HFF-Myc (cell line): ENCODE measurements around the gene IFNA17.
"Not testable (repeated sequence)": the region's sequence is repeated elsewhere in the genome, so short reads cannot be mapped to it uniquely, and the experiment has no call there.

Source experiments
- DNase-seq: peaks from one replicate; pipeline ENCODE4 v3.0.0-alpha.2; 2011; ENCODE audit warnings: low read depth; ENCODE audit errors: extremely low read depth
- H3K4me3 ChIP-seq: replicated peaks from 2 replicates; pipeline ENCODE4 v1.5.1; 2011; ENCODE audit warnings: low read depth, mild to moderate bottlenecking, control low read depth, low read length
- TF ChIP-seq, protein P1 (sequence below): IDR thresholded peaks from 2 replicates; pipeline ENCODE4 v1.5.1; 2012; ENCODE audit warnings: mild to moderate bottlenecking, low read depth, low read length, control low read depth; ENCODE audit errors: missing control alignments

Gene IFNA17

DNA sequence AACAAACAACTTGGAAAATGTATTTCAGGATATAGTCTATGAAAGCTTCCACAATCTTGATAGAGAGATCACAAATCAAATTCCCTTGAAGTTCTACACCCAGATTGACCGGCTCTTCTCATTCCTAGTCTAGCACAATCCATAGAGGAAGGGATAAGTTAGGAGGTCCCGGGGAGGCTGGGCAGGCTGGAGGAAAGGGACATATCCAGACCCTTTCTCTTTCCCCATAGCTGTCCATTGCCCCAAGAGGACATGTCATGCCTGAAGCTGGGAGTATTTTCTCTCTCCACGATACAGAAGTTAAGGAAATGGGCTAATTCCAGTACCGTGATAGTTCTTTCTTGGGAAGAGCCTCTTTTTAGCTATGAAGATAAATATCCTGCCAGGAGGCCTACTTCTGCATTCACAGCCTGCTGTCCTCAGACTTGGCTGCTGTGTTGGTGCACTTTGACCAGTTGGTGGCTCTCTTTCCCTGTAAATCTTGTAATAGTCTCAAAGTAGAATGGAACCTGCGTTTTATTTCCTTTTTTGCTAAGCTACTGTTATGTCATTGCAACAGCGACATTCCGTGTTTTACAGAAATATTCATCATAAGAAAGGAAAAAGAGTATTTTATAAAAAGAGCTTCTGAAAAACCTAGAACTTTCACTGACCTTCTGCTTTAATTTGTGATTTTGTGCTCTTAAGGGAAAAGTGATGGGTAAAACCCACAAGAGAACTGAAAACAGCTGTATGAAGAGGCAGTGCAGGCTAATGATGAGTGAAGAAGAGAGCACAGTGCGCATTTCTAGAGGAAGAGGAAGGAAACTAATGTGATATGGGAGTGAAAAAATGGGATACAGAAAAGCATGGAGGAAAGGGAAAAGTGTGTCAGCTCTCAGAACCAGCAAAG is 7.7 kb upstream of the IFNA17 start:
- not testable (repeated sequence) for H3K4me3 ChIP-seq
- TF ChIP-seq, protein P1, sequence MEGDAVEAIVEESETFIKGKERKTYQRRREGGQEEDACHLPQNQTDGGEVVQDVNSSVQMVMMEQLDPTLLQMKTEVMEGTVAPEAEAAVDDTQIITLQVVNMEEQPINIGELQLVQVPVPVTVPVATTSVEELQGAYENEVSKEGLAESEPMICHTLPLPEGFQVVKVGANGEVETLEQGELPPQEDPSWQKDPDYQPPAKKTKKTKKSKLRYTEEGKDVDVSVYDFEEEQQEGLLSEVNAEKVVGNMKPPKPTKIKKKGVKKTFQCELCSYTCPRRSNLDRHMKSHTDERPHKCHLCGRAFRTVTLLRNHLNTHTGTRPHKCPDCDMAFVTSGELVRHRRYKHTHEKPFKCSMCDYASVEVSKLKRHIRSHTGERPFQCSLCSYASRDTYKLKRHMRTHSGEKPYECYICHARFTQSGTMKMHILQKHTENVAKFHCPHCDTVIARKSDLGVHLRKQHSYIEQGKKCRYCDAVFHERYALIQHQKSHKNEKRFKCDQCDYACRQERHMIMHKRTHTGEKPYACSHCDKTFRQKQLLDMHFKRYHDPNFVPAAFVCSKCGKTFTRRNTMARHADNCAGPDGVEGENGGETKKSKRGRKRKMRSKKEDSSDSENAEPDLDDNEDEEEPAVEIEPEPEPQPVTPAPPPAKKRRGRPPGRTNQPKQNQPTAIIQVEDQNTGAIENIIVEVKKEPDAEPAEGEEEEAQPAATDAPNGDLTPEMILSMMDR: peak; percentile 36
- DNase-seq: peak; percentile 17

DNA sequence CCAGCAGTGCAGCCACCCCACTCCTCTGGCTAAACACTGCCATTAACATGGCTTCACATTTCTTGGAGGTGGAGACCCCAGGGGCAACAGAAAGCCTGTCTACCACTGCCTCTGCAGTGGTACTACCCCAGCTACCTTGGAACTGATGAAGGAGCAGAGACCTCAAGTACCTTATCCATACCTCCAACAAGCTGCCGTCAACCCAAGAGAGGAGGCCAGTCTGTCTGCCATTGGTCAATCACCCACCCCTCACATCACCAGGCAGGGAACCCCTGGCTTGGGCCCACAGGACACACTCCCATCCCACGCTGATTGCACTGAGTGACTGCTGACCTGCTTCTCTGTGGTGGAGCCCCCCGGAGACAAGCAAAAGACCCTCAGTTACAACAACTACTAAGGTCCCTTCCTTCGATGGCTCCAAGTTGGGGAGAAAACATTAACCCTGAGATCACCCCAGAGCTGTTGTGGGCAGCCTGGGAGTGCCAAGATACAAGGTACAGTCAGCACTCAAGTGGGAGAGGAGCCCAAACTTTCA is 6.2 kb upstream of the IFNA17 start:
- no peak for DNase-seq
- no peak overlapping the region for H3K4me3 ChIP-seq
- TF ChIP-seq, protein P1: no peak

DNA sequence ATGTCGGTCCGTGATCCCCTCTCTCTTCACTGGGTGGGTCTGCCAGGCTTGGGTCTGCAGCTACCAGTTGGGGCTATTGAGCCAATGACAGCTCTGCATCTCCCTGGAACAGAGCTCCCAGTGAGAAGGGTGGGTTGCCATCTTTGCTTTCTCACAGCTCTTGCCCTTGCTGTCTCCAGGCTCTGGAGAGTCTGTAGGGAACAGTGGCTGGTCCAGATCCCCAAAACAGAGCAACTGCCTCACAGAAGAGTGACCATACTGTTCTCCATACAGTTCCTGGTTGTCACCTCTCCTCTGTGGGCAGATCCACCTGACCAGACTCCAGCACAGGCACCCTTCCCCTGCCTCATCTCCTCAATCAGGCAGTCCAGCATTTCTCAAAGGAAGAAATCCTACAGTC is 5.2 kb upstream of the IFNA17 start:
- no peak overlapping the region for H3K4me3 ChIP-seq
- DNase-seq: no peak
- TF ChIP-seq, protein P1: no peak

DNA sequence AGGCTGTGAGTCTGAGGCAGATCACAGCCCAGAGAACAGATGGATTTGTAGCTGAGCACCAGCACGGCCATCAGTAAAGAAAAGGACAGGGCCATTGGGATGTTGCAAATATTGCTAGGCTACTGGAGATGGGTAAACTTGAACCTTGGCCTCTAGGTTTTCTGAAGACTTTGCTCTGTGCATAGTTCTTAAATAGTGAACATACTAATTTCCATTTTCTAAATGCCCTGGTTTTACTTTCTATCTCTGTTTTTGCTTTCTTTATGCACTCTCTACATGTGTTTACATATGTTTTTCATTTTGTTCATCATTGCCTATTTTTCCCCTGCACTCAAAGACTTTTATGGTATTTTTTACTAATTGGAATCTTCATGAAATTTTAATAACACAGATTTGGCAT is 10.8 kb downstream of the IFNA17 start, which contains the start of gene IFNA16:
Gene IFNA16 (minus strand): TSS at position 101 of the 400 bp plus-strand sequence. CDS start 6 bp downstream, at position 95.
- H3K4me3 ChIP-seq, DNase-seq: not testable (repeated sequence)

DNA sequence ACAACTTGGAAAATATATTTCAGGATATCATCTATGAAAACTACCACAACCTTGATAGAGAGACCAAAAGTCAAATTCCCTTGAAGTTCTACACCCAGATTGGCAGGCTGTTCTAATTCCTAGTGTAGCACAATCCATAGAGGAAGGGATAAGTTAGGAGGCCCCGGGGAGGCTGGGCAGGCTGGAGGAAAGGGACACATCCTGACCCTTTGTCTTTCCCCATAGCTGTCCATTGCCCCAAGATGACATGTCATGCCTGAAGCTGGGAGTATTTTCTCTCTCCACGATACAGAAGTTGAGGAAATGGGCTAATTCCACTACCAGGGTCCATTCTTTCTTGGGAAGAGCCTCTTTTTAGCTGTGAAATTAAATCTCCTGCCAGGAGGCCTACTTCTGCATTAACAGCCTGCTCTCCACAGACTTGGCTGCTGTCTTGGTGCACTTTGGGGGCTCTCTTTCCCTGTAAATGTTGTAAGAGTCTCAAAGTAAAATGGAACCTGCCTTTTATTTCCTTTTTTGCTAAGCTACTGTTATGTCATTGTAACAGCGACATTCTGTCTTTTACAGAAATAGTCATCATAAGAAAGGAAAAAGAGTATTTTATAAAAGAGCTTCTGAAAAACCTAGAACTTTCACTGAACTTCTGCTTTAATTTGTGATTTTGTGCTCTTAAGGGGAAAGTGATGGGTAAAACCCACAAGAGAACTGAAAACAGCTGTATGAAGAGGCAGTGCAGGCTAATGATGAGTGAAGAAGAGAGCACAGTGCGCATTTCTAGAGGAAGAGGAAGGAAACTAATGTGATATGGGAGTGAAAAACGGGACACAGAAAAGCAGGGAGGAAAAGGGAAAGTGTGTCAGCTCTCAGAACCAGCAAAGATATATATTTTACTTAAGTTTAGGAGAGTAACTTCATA is 14.4 kb downstream of the IFNA17 start:
- TF ChIP-seq, protein P1: peak; percentile 13
- not testable (repeated sequence) for DNase-seq

DNA sequence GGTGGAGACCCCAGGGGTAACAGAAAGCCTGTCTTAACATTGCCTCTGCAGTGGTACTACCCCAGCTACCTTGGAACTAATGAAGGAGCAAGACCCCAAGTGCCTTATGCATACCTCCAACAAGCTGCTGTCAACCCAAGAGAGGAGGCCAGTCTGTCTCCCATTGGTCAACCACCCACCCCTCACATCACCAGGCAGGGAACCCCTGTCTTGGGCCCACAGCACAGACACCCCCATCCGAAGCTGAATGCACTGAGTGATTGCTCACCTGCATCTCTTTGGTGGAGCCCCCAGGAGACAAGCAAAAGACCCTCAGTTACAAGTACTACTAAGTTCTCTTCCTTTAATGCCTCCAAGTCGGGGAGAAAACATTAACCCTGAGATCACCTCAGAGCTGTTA is 15.9 kb downstream of the IFNA17 start:
- DNase-seq, H3K4me3 ChIP-seq: not testable (repeated sequence)

More for the DNA sequence above, 14.4 kb downstream of the IFNA17 start:
- H3K4me3 ChIP-seq: not testable (repeated sequence)

DNA sequence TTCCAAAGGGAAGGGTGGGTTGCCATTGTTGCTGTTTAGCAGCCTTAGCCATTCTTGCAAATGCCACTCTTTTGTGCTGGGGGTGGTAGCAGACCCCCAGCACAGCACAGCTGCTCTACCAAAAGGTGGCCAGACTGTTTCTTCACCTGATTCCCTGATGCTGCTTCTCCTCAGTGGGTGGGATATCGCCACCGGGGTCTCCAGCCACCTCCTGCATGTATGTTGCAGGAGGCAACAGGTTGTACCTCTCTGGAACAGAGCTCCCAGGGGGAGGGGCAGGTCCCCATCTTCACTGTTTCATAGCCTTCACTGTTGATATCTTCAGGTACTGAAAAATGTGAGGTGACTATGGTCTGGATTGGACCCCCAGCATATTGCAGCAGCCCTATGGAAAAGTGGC is 17.2 kb downstream of the IFNA17 start:
- H3K4me3 ChIP-seq, DNase-seq: not testable (repeated sequence)

DNA sequence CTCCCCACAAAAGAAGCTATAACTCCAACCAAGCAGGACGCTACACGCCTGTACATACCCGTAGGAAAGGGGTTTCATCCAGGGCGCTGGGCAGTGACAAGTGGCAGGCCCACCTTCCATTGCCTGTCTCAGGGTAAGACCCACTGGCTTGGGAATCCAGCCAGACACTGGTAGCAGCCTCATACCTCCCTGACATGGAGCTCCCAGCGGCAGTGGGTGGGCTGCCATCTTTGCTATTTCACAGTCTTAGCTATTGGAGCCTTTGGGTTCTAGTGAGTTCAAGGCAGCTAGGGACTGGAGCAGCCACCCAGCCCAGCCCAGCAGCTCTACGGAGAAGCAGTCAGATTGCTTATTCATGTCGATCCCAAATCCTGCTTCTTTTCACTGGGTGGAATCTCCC is 17.7 kb downstream of the IFNA17 start:
- TF ChIP-seq, protein P1: no peak
- H3K4me3 ChIP-seq: no peak overlapping the region
- DNase-seq: no peak

DNA sequence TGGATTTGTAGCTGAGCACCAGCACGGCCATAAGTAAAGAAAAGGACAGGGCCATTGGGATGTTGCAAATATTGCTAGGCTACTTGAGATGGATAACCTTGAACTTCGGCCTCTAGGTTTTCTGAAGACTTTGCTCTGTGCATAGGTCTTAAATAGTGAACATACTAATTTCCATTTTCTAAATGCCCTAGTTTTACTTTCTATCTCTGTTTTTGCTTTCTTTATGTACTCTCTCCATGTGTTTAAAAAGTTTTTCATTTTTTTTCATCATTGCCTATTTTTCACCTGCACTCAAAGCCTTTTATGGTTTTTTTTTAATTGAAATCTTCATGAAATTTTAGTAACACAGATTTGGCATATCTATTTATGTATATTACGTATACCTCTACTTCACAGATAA is 21.0 kb downstream of the IFNA17 start, which contains the start of gene IFNA10:
Gene IFNA10 (minus strand): TSS at position 101 of the 400 bp plus-strand sequence. CDS start 46 bp downstream, at position 55.
- DNase-seq, H3K4me3 ChIP-seq: not testable (repeated sequence)
